Neural progenitor cell (in vitro differentiated cells): ENCODE measurements around the gene TMEM87A. TPM values are rescaled to one million over a fixed set of nuclear protein-coding genes. Genes with fewer than 3 reads are reported as not detected.

Source experiments
- DNase-seq: peaks from one replicate; pipeline ENCODE4 v3.0.0-alpha.2; 2016; ENCODE audit warnings: low spot score
- H2AFZ ChIP-seq: fragments of 200-600 bp; sonication (generic); replicated peaks from 2 replicates; pipeline ENCODE4 v1.6.1; 2016; ENCODE audit warnings: antibody characterized with exemption
- H3F3A ChIP-seq: fragments of 200-600 bp; sonication (generic); 2 replicates; pipeline ENCODE4 v1.6.1; 2016; ENCODE audit warnings: antibody characterized with exemption, low read depth
- H3K27ac ChIP-seq: fragments of 200-600 bp; sonication (generic); 2 replicates; pipeline ENCODE4 v1.5.1; 2016; ENCODE audit warnings: mild to moderate bottlenecking
- H3K27me3 ChIP-seq: fragments of 200-600 bp; sonication (generic); 2 replicates; pipeline ENCODE4 v1.6.1; 2016; ENCODE audit warnings: mild to moderate bottlenecking, moderate library complexity
- H3K36me3 ChIP-seq: fragments of 200-600 bp; sonication (generic); 2 replicates; pipeline ENCODE4 v1.5.1; 2016
- H3K4me1 ChIP-seq: fragments of 200-600 bp; sonication (generic); 2 replicates; pipeline ENCODE4 v1.6.1; 2016; ENCODE audit warnings: mixed run types
- H3K4me2 ChIP-seq: fragments of 200-600 bp; sonication (generic); 2 replicates; pipeline ENCODE4 v1.6.1; 2016
- H3K4me3 ChIP-seq: fragments of 200-600 bp; sonication (generic); 2 replicates; pipeline ENCODE4 v1.5.1; 2016
- H3K79me2 ChIP-seq: fragments of 200-600 bp; sonication (generic); 2 replicates; pipeline ENCODE4 v1.6.1; 2016; ENCODE audit warnings: low read depth
- H3K9ac ChIP-seq: fragments of 200-600 bp; sonication (generic); 2 replicates; pipeline ENCODE4 v1.6.1; 2016
- H3K9me3 ChIP-seq: fragments of 200-600 bp; sonication (generic); 2 replicates; pipeline ENCODE4 v1.5.1; 2016; ENCODE audit warnings: low read depth
- H4K20me1 ChIP-seq: fragments of 200-600 bp; sonication (generic); 2 replicates; pipeline ENCODE4 v1.6.1; 2016; ENCODE audit warnings: low read depth
- H3K27ac Mint-ChIP-seq: 3 replicates; pipeline ENCODE4 v1.8.0; 2021; ENCODE audit warnings: mixed read lengths
- H3K27me3 Mint-ChIP-seq: 2 replicates; pipeline ENCODE4 v1.8.0; 2022; ENCODE audit warnings: low read depth, mild to moderate bottlenecking, inconsistent platforms, moderate library complexity, mixed read lengths; ENCODE audit not compliant: insufficient read depth
- H3K36me3 Mint-ChIP-seq: 3 replicates; pipeline ENCODE4 v1.8.0; 2021; ENCODE audit warnings: mixed read lengths
- H3K4me1 Mint-ChIP-seq: 3 replicates; pipeline ENCODE4 v1.8.0; 2021; ENCODE audit warnings: mixed read lengths
- H3K4me3 Mint-ChIP-seq: 3 replicates; pipeline ENCODE4 v1.8.0; 2021; ENCODE audit warnings: mild to moderate bottlenecking, moderate library complexity, mixed read lengths
- H3K9me3 Mint-ChIP-seq: 3 replicates; pipeline ENCODE4 v1.8.0; 2020; ENCODE audit warnings: mixed read lengths
- CTCF ChIP-seq: fragments of 200-600 bp; sonication (generic); IDR thresholded peaks from 2 replicates; pipeline ENCODE4 v1.5.1; 2017; ENCODE audit warnings: antibody characterized with exemption, mild to moderate bottlenecking
- EZH2 ChIP-seq: fragments of 200-600 bp; sonication (generic); IDR thresholded peaks from 2 replicates; pipeline ENCODE4 v1.6.1; 2017; ENCODE audit warnings: antibody characterized with exemption, mild to moderate bottlenecking, moderate library complexity
- EZH2phosphoT487 ChIP-seq: fragments of 200-600 bp; sonication (generic); IDR thresholded peaks from 2 replicates; pipeline ENCODE4 v1.6.1; 2017; ENCODE audit warnings: antibody characterized with exemption
- total RNA-seq: library from RNA; depleted of rRNA; stranded (reverse); fragments of >200 nt; gene quantifications from 2 replicates; pipeline ENCODE4 v1.2.3, GENCODE V29; 2015; ENCODE audit warnings: low replicate concordance

Gene TMEM87A
- total RNA-seq, 1 donor from 2014 or later, result 47.0 TPM

- Histone ChIP-seq H4K20me1 (no peaks in the 10 kb centered on the region), H3K4me2 (no peak overlapping the region), H3K36me3 (peaks cover 8% of the 10 kb centered on the region), H3K27ac (no peak overlapping the region), H3F3A (peaks cover 4% of the 10 kb centered on the region), H2AFZ (no peak overlapping the region), H3K79me2 (no peaks in the 10 kb centered on the region), H3K27me3 (no peaks in the 10 kb centered on the region), H3K4me3 (no peak overlapping the region), H3K9ac (no peak overlapping the region), H3K9me3 (no peaks in the 10 kb centered on the region), H3K4me1 (no peaks in the 10 kb centered on the region)
- Mint-ChIP-seq H3K27ac (no peak overlapping the region), H3K36me3 (peaks cover 13% of the 10 kb centered on the region), H3K9me3 (no peaks in the 10 kb centered on the region), H3K27me3 (no peaks in the 10 kb centered on the region), H3K4me3 (no peak overlapping the region), H3K4me1 (no peaks in the 10 kb centered on the region)
- TF ChIP-seq EZH2 (no peak), EZH2phosphoT487 (no peak), CTCF (no peak)
- no peak for DNase-seq
Observed at GRCh38 chr15:42184296-42184695, 88.9 kb downstream of the TMEM87A start.

- H3K27me3 Mint-ChIP-seq, result no peaks in the 10 kb centered on the region
- H3K4me1 Mint-ChIP-seq, result no peaks in the 10 kb centered on the region
- peaks cover 16% of the 10 kb centered on the region for H3K36me3 Mint-ChIP-seq
- Histone ChIP-seq H3K4me1 (no peaks in the 10 kb centered on the region), H3K27me3 (no peaks in the 10 kb centered on the region), H3K4me3 (no peak overlapping the region), H4K20me1 (no peaks in the 10 kb centered on the region), H2AFZ (no peak overlapping the region), H3F3A (peaks cover 4% of the 10 kb centered on the region), H3K4me2 (no peak overlapping the region), H3K79me2 (no peaks in the 10 kb centered on the region), H3K9me3 (no peaks in the 10 kb centered on the region), H3K36me3 (peaks cover 8% of the 10 kb centered on the region), H3K9ac (no peak overlapping the region), H3K27ac (no peak overlapping the region)
- H3K4me3 Mint-ChIP-seq, result no peak overlapping the region
- no peak for TF ChIP-seq EZH2phosphoT487
- TF ChIP-seq EZH2, result no peak
- no peak for TF ChIP-seq CTCF
- no peak for DNase-seq
- H3K9me3 Mint-ChIP-seq, result no peaks in the 10 kb centered on the region
- H3K27ac Mint-ChIP-seq, result no peak overlapping the region
Observed at GRCh38 chr15:42182961-42183360, 90.3 kb downstream of the TMEM87A start.

- H3K9me3 ChIP-seq, result no peaks in the 10 kb centered on the region
- H3K27ac ChIP-seq, result no peak overlapping the region
- peaks cover 8% of the 10 kb centered on the region for H3K36me3 ChIP-seq
- no peaks in the 10 kb centered on the region for H3K4me1 Mint-ChIP-seq
- H2AFZ ChIP-seq, result no peak overlapping the region
- no peak for DNase-seq
- no peaks in the 10 kb centered on the region for H3K27me3 ChIP-seq
- H3K36me3 Mint-ChIP-seq, result peaks cover 18% of the 10 kb centered on the region
- TF ChIP-seq EZH2 (no peak), CTCF (no peak), EZH2phosphoT487 (no peak)
- no peak overlapping the region for H3K27ac Mint-ChIP-seq
- H3F3A ChIP-seq, result peaks cover 4% of the 10 kb centered on the region
- no peak overlapping the region for H3K4me2 ChIP-seq
- H4K20me1 ChIP-seq, result no peaks in the 10 kb centered on the region
- no peak overlapping the region for H3K4me3 ChIP-seq
- H3K9ac ChIP-seq, result no peak overlapping the region
- H3K4me1 ChIP-seq, result no peaks in the 10 kb centered on the region
- H3K27me3 Mint-ChIP-seq, result no peaks in the 10 kb centered on the region
- no peaks in the 10 kb centered on the region for H3K9me3 Mint-ChIP-seq
- H3K79me2 ChIP-seq, result no peaks in the 10 kb centered on the region
- no peak overlapping the region for H3K4me3 Mint-ChIP-seq
Observed at GRCh38 chr15:42182328-42182886, 90.8 kb downstream of the TMEM87A start.
